CD4-positive, alpha-beta T cell treated with Interleukin-10 for 1 hour (primary cell): ENCODE data around the gene EMX2.
"Not testable (repeated sequence)": the region's sequence is repeated elsewhere in the genome, so short reads cannot be mapped to it uniquely, and the experiment has no call there.

ENCODE experiments used
- DNase-seq: peaks from one replicate; pipeline ENCODE4 v3.0.0-alpha.2; 2020

The EMX2 gene

DNA sequence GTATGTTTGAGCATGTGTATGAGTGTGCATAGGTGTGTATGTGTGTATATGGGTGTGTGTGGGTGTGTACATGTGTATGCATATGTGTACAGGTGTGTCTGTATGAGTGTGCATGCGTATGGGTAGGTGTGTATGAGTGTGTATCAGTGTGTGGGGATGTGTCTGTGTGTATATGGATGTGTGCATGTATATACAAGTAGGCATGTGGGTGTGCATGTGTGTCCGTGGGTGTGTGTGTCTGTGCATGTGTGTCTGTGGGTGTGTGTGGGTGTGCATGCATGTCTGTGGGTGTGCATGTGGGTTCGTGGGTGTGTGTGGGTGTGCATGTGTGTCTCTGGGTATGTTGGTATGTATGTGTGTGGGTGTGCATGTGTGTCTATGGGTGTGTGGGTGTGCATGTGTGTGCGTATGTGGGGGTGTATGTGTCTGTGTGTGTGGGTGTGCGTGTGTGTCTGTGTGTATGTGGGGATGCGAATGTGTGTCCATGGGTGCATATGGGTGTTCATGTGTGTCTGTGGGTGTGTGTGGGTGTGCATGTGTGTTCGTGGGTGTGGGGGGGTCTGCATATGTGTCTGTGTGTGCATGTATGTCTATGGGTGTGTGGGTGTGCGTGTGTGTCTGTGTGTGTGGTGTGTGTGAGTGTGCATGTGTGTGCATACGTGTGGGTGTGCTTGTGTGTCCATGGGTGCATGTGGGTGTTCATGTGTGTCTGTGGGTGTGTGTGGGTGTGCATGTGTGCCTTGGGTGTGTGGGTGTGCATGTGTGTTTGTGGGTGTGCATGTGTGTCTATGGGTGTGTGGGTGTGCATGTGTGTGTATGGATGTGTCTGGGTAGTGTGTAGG lies 20.6 kb downstream of the EMX2 start:
- no peak for DNase-seq

- DNase-seq = no peak
These were observed 21.2 kb downstream of the EMX2 start for GRCh38 chr10:117563780-117564179.

DNA sequence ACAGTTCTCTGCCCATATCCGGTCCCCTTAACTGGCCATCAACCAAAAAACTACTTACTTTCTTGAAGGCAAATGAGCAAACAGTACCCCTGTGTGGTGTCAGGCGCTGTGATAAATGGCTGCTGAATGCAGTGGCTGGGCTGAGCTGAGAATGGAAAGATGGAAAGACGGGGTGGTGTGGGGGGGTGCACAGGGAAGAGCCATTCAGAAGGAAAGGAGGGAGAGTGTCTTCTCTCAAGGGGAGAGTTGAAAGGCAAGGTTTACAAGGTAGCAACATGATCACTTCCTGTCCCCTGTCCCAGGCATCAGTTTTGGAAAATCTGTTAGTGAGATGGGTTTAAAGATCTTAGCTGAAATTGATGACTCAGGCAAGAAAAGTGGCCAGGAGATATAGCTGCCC lies 22.5 kb downstream of the EMX2 start:
- DNase-seq = no peak

DNA sequence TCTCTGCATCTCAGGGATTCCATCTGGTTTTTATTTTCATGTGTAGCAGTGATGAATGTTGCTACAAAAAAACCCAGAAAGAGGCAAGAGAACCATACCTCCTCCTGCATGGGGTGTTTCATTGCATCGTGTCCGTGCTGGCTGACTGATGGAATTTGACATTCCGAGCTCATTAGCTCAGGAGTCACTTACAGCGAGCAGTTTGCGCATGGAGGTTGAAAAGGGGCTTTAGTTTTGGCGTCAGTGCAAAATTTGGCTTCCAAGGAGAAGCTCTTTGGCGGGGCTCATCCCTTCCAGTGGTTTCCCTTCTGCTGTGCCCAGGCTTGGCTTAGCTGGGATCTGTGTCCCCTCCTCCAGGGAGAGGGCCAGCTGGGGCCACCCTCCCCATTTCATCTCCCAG lies 25.8 kb downstream of the EMX2 start:
- DNase-seq = no peak

GRCh38 chr10:117569610-117570390 lies 27.3 kb downstream of the EMX2 start:
- DNase-seq = no peak

- DNase-seq = no peak
These were observed 28.3 kb downstream of the EMX2 start for GRCh38 chr10:117570880-117571279.

GRCh38 chr10:117574498-117575146 lies 32.1 kb downstream of the EMX2 start:
- DNase-seq = no peak

DNA sequence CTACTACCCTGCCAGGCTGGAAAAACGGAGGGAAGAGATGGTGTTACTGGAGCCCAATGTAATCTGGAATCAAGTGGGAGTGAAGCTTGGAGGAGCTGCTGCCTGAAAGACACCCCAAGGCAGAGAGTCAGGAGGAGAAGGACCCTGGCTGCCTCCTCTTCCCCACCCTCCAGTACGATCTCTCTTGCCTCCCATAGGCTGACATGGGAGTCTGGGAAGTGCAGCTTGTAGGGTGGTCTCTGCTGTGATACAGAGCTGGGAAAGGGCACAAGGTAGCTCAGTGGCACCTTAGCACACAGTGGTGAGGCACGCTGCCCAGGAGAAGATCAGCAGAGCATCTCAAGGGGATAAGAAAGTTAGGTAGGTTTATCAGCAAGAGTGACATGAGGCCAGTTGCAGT lies 35.9 kb downstream of the EMX2 start:
- no peak for DNase-seq

- DNase-seq = no peak
These were observed 36.5 kb downstream of the EMX2 start for GRCh38 chr10:117578999-117579590.

DNA sequence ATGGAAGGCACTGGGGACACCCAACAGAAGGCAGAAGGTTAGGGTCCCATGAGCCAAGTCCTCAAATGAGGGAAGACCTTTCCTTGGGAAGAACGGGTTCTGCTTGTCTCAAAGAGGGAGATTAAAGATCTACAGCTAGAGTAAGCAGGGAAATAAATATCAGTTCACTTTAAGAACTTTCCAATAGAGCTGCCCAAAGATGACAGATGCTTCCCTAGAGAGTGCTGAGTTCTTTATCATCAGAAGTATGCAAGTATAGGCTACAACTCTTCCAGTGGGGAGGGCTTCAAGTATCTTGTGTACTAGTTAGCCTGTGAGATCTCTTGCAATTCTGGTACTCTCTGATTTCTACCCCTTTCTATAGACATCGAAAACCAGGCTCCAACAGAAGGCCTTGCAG lies 39.4 kb downstream of the EMX2 start:
- no peak for DNase-seq

DNA sequence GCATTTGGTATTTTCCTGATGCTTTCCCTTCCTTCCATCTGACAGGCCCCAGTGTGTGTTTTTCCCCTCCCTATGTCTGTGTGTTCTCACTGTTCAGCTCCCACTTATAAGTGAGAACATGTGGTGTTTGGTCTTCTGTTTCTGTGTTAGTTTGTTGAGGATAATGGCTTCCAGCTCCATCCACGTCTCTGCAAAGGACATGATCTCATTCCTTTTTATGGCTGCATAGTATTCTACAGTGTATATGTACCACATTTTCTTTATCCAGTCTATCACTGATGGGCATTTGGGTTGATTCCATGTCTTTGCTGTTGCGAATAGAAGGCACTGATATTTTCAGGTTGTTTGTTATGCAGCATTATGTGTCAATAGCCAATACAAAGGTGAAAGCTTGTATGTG lies 42.3 kb downstream of the EMX2 start:
- DNase-seq = not testable (repeated sequence)

DNA sequence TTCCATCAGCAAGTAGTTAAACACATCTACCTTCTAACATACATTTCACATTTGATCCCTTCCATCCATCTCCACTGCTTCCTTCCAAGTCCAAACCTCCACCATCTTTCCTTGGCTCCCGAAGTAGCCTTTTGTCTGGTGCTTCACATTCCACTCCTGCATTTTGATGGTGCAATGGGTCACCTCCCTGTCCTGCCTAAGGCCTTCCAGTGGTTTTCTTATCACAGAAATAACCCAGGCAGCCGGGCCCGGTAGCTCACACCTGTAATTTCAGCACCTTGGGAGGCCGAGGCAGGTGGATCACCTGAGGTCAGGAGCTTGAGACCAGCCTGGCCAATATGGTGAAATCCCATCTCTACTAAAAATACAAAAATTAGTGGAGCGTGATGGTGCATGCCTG lies 44.5 kb downstream of the EMX2 start:
- no peak for DNase-seq

- DNase-seq = no peak
These were observed 47.7 kb downstream of the EMX2 start for GRCh38 chr10:117590101-117590875.

- no peak for DNase-seq
These were observed 48.5 kb downstream of the EMX2 start for GRCh38 chr10:117591043-117591442.

DNA sequence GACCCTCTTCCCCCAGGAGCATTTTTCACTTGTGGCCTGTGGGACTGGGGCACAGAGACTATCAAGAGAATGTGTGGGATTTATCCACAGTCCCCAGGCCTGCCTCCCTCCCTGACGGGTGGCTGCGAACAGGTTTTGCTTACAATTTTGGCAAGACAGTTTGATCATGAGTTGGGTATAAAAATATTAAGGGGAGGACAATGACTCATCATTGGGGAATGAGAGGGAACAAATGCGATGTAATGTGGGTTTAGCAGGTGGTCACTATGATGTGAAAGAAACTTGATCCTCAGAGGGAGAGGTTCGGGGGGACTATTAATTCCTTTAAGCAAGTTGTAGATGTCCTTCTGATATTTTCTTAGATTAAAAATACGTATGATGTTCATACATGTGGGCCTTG lies 52.2 kb downstream of the EMX2 start:
- DNase-seq = no peak

DNA sequence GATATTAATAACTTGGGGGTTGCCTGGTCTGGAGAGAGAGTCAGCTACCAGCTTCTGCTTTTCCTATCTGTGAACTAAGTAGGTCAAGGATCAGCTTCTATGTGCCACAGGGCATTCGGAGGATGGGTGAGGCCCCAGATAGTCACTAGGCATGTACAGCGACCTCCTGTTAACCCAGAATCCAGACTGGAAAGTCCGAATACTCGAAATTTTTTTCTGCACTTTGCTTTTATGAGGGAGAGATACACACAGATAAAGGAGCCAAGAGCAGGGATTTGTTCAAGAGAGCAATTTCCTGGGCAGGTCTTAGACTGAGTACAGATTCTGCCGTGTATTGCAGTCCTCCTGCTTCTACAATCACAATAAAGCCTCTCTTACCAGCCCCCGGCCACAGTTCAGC lies 54.2 kb downstream of the EMX2 start:
- DNase-seq = no peak

DNA sequence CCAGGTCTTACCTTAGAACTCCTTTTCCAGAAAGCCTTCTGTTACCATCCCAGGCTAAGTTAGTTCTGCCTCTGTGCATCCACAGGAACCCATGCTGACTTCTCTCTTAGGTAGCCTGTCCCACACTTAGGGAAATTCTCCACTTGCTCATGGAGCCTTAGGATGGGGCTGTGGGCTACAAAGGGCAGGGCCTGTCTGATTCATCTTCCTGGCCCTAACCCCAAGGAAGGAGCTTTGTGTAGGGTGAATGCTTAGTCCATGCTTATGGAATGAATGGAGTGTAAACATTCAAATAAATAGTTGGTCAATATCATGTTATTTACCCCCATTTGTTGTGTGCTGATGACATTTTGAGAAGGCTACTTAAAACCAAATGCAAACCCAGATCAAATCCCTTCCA lies 54.7 kb downstream of the EMX2 start:
- no peak for DNase-seq
